Stimulated activated CD4-positive, alpha-beta T cell treated with anti-CD3 and anti-CD28 coated beads, Interleukin-12 subunit alpha, Interleukin-12 subunit beta, amount 100 ng/mL, for 4 hours (primary cell): ENCODE results near the gene CACNA1C.

Source experiments
- DNase-seq: peaks from one replicate; pipeline ENCODE4 v3.0.0-alpha.2; 2020

Gene CACNA1C

GRCh38 chr12:2541631-2542204 is 488.9 kb downstream of the CACNA1C start:
- DNase-seq, result no peak

DNA sequence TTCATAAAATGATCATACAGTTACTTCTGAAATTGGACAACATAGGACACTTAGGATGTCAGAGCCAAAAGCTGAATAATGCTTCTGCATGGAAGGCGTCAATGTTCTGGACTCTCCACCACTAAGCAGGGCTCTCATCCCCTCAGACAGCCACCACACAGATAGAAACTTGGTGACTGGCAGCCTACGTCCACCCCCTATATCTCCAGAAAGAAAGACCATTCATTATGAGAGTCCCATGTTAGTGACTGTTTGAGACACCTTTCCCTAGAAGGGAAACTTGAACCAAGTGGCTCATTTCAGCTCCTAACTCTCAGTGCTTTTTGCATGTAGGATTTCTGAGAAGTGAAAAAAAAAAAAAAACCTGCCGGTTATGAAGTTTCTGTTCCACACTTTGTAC is 491.0 kb downstream of the CACNA1C start:
- no peak for DNase-seq

DNA sequence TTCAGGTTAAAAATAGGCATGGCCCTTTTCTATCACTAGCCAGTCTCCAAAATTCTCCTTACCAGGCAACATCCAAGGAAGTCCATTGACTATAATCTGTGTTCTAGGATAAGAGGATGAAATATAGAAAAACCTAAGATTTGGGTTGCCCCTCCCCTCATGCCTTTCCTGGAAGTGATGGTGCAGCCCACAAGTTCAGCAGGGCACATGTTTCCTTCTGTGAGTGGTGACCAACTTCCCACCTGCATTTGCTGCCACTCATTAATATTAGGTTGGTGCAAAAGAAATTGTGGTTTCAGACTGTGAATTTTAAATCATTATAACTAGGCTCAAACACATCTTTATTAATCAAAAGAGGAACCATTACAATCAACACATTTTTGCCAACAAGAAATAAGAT is 491.4 kb downstream of the CACNA1C start:
- DNase-seq, result no peak

DNA sequence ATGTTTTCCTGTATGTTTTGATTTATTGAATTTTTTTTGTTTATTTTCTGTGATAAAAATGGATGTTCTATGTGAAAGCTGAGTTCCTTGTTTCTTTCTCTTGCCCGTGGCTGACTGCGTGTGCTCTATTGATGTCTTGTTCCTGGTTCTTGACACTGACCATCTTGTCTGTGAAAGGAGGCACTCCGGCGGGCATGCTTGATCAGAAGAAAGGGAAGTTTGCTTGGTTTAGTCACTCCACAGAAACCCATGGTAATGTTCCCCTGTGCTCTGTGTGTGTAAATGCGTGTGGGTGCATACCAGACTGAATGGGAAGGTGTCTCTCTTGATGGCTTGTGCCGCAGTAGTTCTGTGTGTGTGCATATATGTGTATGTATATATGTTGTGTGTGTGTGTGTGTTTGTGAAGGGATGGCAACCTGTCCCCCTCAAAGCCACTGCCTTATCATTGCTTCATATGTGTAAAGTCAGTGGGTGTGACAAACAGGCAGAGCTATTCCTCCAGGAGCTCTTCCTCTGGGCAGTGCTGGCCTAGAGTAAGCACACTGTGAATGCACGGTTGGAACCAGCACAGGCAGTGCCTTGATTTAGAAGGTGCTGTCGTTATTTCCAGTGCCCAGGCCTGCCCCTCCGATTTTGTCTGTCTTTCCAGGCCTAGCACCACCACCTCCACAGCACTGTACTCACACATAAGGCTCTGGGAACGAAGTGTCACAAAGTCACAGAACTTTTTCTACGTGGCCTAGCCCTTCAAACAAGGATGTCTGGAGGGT is 494.7 kb downstream of the CACNA1C start:
- DNase-seq, result no peak

DNA sequence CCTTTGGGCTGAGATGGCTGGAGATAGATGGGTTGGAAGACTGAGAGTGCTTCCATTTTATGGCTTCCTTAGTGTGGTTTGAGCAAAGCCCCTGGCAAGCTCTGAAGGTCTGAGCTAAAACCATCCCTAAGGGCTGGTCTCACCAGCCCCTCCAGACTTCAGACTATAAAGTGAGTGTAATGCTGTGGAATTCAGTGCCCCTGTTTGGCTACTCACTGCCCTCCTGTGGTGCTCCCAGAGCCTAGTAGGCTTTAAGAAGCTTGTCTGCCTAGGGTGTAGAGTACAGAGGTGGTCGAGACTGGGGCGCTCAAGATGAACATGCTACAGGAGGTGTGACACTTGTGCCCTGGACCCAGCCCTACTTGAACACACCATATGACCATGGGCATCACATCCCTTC is 495.3 kb downstream of the CACNA1C start:
- DNase-seq, result no peak

DNA sequence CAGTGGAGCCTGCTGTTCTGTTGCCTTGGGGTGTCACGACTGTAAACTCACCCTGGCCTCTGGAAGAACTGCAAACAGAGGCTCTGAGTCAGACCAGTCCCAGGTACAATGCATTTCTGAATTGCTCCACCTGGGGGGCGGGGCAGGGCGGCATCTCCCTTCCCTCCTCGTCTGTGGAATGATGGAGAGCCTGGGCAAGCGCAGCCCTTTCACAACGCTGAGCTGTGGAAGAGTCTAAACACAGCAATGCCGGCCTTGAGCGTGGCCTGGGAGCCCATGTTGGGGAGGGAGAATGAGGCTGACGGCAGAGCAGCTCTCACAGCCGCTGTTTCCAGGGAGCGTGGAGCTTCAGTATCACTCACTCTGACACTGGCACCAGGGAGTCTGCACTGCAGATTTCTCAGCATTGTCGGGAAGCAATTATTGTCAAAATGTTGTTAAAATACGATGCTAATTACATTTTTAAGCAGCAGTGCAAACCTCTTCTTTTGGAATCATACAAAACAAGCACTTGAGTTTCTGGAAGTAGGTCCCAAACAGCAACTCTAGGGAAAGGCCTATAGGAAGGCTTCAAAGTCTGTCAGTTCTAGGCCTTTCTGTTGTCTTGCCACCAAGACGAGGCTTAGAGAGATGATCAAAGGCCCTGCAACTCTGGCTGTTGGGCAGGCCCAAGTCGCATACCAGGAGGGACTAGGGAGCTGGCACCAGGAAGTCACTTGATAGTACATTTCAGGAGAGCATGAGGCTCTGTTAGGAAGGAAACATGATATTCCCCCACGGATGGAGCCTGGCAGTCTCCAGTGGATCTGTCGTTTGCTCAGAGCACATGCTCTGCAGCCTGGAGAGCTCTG is 498.0 kb downstream of the CACNA1C start:
- DNase-seq, result no peak

GRCh38 chr12:2551412-2551900 is 498.7 kb downstream of the CACNA1C start:
- DNase-seq, result no peak

DNA sequence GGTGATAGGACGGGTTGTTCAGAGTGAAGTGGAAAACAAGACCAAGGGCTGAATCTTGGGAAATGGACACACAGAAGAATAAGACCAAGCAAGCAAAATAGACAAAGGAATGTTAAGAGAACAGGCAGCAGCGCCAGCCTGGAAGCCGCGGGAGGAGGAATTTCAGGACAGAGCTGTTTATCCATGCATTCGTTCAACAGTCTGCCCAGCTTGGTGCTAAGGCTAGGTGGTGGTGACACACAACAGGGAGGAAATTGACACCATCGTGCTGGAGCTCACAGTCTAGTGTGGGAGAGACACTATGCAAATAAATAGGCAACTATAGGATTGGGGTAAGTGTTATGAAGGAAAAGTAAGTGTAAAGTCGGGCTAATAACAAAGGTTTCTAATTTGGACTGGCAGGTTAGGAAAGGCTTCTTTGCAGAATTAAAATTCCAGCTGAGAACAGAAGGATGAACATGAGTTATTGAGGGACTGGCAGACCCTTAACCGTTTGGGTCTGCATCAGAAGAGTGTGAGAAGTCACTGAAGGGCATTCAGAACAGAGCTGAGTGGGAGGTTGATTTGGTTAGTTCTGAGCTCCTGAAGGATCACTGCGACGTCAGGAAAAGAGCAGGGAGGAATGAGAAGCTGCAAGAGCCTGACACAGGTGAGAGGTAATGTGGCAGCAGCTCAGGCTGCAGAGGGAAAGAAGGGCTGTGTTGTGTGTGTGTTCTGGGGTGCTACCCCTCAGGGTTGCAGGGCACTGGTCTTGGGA is 499.4 kb downstream of the CACNA1C start:
- DNase-seq, result no peak

DNA sequence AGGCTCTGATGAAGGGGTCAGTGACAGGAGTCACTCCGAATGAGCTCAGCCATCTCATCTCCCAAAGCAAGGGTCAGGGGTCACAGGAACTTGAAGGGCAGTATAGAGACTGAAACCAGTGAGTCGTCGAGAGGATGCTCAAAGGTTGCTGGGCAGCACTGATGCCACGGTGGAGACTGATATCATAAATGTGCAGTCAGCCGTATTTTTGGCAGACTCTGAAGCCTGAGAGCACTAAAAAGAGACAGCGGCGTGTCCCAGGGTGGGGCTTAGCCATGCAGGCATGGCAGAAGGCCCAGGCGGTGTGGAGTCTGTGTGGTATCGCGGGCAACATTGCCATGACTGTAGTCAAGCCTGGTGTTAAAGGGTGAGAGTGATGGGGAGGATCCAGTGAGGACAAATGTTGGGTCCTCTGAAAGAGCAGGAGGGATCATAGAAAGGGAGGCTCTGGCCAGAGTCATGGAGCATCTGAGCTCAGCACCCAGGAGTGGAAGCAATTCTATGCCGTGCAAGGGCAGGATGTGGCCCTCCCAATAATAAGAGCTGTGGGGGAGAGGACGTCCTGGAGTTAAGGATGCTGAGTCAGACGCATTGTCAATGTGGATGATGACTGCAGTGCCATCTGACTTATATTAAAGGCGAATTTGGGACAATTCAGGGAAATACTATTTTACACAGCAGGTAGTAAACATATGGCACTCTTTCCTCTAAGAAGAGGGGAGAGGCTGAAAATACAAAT is 500.8 kb downstream of the CACNA1C start:
- DNase-seq, result no peak

DNA sequence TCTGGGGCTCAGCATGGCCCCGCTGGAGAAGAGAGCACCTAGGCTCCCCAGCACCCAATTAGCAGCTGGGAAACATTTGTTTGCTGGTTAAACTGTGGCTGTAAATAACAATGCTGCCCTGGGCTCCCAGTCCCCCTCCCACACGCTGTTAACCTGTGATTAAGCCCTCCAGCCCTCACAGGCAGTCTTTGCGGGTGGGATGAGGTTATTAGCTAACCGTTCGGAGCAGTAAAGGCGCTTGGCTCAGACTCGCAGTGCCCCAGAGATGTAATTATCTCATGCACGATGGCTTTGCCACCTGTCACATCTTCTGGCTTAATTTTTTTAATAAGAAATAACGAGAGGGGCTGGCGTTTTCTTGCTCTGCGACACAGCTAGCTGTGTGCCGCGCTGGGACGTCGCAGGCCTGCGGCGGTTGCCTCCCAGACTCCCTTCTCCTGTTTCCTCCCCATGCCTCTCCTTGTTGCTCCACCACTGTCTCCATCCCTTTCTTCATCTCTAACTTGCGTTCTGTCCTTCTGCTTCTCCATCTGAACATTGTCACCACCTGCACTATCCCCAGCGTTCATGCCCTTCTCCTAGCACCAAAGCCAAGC is 502.8 kb downstream of the CACNA1C start:
- DNase-seq, result no peak

DNA sequence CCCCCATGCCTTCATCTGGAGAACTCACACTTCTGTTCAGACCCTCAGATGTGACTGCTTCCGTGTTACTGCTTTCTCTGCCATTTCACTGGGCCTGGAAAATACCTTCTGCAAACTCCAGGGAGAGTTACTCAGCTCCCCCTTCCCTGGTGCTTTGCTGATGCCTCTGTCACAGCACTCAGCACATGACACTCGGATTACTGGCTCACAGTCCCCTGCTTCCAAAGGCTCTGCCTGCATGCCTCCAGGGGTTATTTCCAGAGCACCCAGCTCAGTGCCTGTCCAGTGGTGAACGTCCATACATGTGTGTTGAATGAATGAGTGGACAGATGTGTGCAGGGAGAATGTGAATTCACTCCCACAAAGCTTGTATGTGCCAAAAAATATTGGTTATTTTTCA is 504.8 kb downstream of the CACNA1C start:
- DNase-seq, result no peak

GRCh38 chr12:2559931-2560330 is 507.1 kb downstream of the CACNA1C start:
- DNase-seq, result no peak

GRCh38 chr12:2560356-2560755 is 507.6 kb downstream of the CACNA1C start:
- no peak for DNase-seq

DNA sequence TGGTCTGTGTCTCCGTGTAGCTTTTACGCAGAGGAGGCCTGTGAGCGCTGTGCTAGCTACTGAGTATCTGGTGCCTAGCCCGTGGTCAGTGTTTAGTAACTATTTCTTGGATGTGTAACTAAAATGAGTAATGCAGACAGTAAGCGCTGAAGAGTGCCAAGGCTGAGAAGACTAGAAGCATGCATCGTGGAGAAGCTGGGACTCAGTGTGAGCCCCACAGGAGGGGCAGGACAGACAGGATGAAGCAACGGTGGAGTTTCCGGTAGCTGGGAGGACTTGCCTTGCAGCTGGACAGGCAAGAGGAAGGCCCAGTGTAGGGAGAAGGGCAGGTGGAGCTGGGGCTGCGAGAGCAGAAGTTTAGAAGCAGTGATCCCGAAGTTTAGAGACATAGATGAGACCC is 508.6 kb downstream of the CACNA1C start:
- DNase-seq, result no peak

DNA sequence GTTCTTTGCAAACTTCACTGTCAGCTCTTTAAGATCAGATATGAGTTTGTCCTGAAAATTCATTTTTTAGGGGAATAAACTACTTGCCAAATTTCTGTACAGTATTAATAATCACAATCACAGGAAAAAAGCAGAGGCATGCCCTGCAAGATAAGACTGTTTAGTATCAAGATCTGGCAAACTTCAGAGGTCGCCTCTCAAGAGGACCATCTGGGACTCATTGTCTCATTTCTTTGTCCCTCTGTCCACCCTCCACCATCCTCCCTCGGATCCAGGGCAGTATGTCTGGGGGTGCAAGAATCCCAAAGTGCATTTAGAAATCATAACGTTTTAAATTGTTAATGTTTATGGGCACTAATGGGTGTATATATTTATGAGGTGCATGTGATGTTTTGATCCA is 509.6 kb downstream of the CACNA1C start:
- DNase-seq, result no peak

DNA sequence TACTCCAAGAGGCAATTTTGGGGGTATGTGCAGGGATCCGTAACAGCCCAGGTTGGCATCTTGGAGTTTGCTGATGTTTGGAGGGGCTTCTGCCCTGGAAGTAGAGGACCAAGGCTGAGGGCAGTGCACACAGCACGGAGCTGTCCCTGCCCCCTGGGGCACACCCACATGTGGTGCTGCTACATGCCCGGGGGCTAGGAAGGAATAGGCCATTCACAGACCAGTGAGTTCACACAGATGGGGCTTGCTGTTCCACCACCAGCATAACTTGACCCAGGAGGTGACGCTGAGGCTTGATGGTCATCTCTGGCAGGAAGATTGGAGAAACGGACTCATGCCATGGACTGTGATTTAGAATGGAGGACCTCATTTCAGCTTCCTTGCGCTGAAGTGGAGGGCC is 510.9 kb downstream of the CACNA1C start:
- no peak for DNase-seq

DNA sequence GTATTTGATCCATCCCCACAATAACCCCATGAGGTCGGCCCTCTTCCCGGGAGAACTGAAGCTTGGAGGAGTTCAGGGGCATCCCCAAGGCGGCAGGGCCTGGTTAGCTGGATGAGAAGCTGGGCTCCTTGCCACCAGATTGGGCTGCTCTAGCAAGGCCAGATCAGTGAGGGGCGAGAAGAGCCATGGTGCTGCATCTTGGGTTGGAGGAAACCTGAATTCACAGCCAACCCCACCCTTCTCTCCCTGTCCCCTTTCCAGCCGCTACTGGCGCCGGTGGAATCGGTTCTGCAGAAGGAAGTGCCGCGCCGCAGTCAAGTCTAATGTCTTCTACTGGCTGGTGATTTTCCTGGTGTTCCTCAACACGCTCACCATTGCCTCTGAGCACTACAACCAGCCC is 513.4 kb downstream of the CACNA1C start:
- no peak for DNase-seq

DNA sequence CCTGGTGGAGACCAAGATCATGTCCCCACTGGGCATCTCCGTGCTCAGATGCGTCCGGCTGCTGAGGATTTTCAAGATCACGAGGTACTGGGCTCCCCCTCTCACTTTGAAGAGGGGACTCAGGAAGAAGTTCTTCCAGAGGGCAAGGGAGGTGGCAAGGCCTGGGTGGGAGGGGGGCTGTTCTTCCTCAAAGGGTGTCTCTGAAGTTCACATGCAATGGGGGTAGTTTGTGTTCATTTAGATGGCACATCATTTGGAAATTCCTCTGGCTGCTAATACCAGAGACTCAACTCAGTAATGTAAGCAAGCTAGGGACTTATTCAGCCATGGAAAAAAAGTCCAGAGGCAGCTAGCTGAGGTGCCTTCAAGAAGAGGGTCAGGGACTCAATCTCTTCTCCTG is 514.9 kb downstream of the CACNA1C start:
- no peak for DNase-seq

DNA sequence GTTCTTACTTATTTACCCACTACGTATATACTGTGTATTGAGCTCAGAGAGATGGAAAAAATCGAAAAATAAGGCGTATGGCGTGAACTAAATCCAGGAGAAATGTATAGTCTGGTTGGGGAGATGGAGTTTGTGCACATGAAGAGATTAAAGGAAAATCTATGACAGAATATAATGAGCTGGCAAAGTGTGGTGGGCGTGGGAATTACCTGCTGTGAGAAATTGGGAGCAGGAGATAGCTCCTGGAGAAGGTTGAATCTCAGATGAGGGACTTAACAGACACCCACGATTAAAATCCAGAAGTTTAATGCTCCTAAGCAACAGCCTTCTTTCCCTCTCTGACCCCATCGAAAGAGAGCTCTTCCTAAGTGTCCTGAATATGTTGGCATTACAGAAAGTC is 517.8 kb downstream of the CACNA1C start:
- DNase-seq, result no peak

GRCh38 chr12:2574355-2574935 is 521.7 kb downstream of the CACNA1C start:
- no peak for DNase-seq

DNA sequence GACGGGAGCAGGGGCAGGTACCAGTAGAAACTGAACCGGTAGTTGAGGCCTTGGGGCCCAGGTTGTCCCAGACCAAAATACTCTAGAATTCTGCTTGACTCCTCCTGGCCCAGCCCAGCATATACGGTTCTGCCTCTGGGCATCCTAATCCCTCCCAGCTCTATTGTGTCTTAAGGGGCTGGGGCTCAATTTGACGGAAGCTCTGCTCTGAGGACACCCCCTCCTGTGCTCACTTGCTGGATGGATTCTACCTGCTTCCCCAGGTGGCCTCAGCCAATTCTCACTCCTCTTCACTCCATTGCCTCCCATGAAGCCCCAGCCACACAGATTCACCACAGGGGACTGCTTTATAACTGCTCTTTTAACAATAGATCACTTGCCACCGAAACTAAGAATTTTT is 522.5 kb downstream of the CACNA1C start:
- DNase-seq, result no peak

- no peak for DNase-seq
These were observed 525.4 kb downstream of the CACNA1C start for GRCh38 chr12:2578211-2578610.
